Vagina (tissue), 2 donors: Measurements from ENCODE around the gene NPTX1.

Source experiments
- POLR2A ChIP-seq, 2 donors: fragments of 450-650 bp; IDR thresholded peaks; one replicate each; pipeline ENCODE4 v1.6.1; 2017; ENCODE audit warnings: antibody characterized with exemption in 2 of 2, mild to moderate bottlenecking in 2 of 2, moderate library complexity in 2 of 2
- TF ChIP-seq, protein P1 (sequence below), 3 experiments: fragments of 450-650 bp in 2 of 3; fragments of 200-600 bp in 1 of 3; sonication (generic) in 1 of 3; IDR thresholded peaks; one replicate each; pipeline ENCODE4 v1.5.1; 2017 to 2019; ENCODE audit warnings: antibody characterized with exemption in 3 of 3, mild to moderate bottlenecking in 2 of 3, moderate library complexity in 2 of 3

DNA sequence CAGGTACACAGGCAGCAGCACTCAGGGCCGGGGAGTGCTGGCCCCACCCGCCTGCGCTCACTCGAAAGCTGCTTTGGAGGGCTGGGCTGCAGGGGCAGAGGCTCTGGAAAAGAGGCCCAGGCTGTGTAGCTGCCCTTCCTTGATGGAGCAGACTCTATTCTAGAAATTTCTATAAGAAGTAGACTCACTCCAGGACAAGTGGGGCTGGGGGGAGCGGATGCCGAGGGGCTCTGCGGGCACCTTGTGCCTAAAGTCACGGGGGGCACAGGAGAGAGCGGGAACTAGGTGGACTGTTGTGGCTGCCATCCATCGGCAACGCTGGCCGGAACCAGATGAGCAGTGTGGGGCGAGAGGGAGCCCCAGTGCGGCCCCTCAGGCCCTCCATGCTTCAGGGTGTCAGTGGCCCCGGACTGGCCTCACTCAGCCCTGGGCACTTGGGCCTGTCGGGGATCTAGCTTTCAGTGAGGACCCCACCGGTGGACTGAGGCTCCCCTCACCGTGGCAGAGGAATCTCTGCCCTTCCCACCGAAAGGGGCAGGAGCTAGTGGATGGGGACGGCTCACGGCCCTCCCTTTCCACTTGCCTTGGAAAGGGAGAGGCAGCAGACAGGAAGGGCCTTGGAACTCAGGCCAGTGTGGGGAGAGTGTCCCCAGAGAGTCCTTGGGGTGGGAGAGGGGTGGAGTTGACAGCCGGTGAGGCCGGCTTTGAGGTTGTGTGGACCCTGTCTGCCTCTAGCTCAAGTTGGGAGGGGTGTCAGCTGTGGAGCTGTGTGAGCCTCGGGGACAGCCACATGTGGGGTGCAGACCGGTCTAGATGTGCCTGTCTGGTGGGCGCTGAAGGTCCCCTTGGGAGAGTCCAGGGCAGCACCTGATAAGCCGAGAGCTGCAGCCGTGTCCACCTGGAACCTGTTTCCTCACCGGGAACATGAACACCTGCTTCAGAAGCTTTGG lies 44.9 kb downstream of the NPTX1 start:
- TF ChIP-seq, protein P1, sequence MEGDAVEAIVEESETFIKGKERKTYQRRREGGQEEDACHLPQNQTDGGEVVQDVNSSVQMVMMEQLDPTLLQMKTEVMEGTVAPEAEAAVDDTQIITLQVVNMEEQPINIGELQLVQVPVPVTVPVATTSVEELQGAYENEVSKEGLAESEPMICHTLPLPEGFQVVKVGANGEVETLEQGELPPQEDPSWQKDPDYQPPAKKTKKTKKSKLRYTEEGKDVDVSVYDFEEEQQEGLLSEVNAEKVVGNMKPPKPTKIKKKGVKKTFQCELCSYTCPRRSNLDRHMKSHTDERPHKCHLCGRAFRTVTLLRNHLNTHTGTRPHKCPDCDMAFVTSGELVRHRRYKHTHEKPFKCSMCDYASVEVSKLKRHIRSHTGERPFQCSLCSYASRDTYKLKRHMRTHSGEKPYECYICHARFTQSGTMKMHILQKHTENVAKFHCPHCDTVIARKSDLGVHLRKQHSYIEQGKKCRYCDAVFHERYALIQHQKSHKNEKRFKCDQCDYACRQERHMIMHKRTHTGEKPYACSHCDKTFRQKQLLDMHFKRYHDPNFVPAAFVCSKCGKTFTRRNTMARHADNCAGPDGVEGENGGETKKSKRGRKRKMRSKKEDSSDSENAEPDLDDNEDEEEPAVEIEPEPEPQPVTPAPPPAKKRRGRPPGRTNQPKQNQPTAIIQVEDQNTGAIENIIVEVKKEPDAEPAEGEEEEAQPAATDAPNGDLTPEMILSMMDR (IDR thresholded peaks at IDR 0.05), result no peak
- TF ChIP-seq POLR2A (IDR thresholded peaks at IDR 0.05), result no peak
